Activated CD8-positive, alpha-beta T cell treated with anti-CD3 and anti-CD28 coated beads for 36 hours (primary cell): ENCODE results near the gene PPP2R5D. TPM values are rescaled to one million over a fixed set of nuclear protein-coding genes. Genes with fewer than 3 reads are reported as not detected.

Experiments
- ATAC-seq: fragments of 200-7000 bp; cut with Tn5 transposase; one replicate; pipeline ENCODE4 v1.10.0; 2021; ENCODE audit warnings: mild to moderate bottlenecking, moderate library complexity
- CTCF ChIA-PET: fragments of 350-600 bp; sonication (Branson Sonifier 250); formaldehyde crosslinking; loops from one replicate; lab custom pipeline; 2021; ENCODE audit warnings: antibody characterized with exemption; lab: Charles Lee
- POLR2A ChIA-PET: fragments of 350-600 bp; sonication (Branson Sonifier 250); formaldehyde crosslinking; loops from one replicate; lab custom pipeline; 2021; ENCODE audit warnings: antibody characterized with exemption; lab: Charles Lee
- DNase-seq: peaks from one replicate; pipeline ENCODE4 v3.0.0-alpha.2; 2020
- H3K27ac Mint-ChIP-seq: one replicate; pipeline ENCODE4 v1.8.0; 2021; ENCODE audit warnings: mild to moderate bottlenecking, mixed read lengths
- H3K27me3 Mint-ChIP-seq: one replicate; pipeline ENCODE4 v1.8.0; 2021; ENCODE audit warnings: mixed read lengths
- H3K36me3 Mint-ChIP-seq: one replicate; pipeline ENCODE4 v1.8.0; 2021; ENCODE audit warnings: low read depth, mixed read lengths
- H3K4me1 Mint-ChIP-seq: one replicate; pipeline ENCODE4 v1.8.0; 2021; ENCODE audit warnings: low read depth, mixed read lengths
- H3K4me3 Mint-ChIP-seq: one replicate; pipeline ENCODE4 v1.8.0; 2021; ENCODE audit warnings: mild to moderate bottlenecking, moderate library complexity, mixed read lengths
- H3K9me3 Mint-ChIP-seq: one replicate; pipeline ENCODE4 v1.8.0; 2021; ENCODE audit warnings: mixed read lengths
- CTCF ChIP-seq: fragments of 200-600 bp; IDR thresholded peaks from one replicate; pipeline ENCODE4 v1.8.0; 2022; ENCODE audit warnings: antibody characterized with exemption, mild to moderate bottlenecking
- intact Hi-C: fragments of 100-400 bp; cut with micrococcal nuclease; formaldehyde crosslinking; loops from one replicate; pipeline ENCODE4 v1.10.0; 2022
- total RNA-seq, 2 experiments: library from RNA; stranded (reverse); gene quantifications; one replicate each; pipeline ENCODE4 v1.2.3, GENCODE V29; 2021

Gene PPP2R5D
- total RNA-seq, 2 experiments from 2014 or later: 41.6 to 47.5 TPM

DNA sequence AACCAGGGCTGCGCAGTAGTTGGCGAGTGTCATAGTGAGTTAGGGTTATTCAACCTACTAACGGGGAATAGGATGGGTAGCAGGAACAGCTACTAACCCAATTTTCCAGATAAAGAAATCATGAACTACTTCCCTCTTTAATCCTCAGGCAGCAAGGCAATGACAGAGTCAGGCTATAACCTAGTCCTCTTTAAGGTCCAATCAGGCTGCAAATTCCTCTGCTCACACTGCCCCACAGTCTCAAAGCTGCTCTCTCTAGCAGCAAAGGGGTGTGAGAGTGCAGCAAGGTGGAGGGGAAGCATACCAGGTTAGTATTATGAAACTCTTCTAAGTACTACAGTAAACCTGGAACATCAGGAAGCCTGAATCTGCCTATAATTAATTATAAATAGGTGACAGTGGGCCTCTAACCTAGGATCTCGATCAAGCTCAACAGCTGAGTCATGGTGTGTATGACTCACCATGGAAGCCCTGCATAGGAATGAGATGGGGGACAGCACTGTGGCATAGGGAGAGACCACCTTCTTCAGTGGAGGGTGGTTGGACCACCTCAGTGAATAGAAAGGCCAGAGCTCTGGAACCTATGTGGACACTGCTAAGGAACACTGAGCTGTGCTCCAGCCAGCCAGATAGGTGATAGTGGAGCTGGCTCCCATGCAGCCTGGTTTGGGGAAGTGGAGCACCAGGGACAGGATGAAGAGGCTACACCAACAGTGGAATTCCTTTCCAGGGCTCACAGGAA lies 13.3 kb upstream of the PPP2R5D start:
- peaks cover 29% of the 10 kb centered on the region for H3K4me1 Mint-ChIP-seq
- H3K36me3 Mint-ChIP-seq: peaks cover 8% of the 10 kb centered on the region
- no peak overlapping the region for H3K4me3 Mint-ChIP-seq
- intact Hi-C loops: no loop called here
- H3K27me3 Mint-ChIP-seq: no peaks in the 10 kb centered on the region
- POLR2A ChIA-PET: interaction anchor here (1.2 to 4.5 kb wide), 3 partner anchors 8 to 19 kb away, joined by 3 to 21 read pairs (median 3); partner anchors contain the start of gene PEX6
- no peak overlapping the region for H3K27ac Mint-ChIP-seq
- no peaks in the 10 kb centered on the region for H3K9me3 Mint-ChIP-seq
- DNase-seq: peak; percentile 59
- peak; percentile 75 for ATAC-seq
- no peak for TF ChIP-seq CTCF
- CTCF ChIA-PET: interaction anchor here (0.9 to 1.5 kb wide), 3 partner anchors 10 to 50 kb away, joined by 3 to 4 read pairs (median 3); partner anchors contain the start of gene RRP36

DNA sequence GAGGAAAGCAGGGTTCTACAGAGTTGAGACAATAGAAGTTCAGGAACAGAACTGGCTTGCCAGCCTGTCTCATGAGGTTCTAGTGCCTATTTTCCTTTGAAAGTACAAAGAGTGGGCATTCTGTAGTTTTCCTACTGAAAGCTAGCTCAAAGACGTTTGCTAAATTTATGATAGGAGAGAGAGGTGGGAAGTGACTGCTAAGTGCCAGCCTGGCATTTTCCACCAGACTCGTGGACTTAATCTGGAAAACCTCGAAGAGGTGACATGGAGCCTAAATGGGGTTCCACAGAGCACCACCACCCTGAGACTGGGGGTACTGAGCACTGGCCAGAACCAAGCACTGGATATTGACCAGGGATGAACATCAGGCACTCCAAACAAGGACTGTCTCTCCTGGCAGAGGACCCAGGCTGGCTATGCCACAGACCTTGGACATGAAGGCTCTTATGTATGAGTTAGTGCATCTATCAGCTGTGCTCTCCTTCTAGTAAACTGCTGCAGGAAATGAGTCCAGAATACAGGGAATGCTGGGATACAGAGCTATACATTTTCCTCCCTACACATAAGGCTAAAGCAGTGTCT lies 12.5 kb upstream of the PPP2R5D start:
- peaks cover 12% of the 10 kb centered on the region for H3K36me3 Mint-ChIP-seq
- POLR2A ChIA-PET: interaction anchor here (4.5 kb wide), 1 partner anchor 8 kb away, joined by 21 read pairs; the partner anchor contains the start of gene PEX6
- no peak for TF ChIP-seq CTCF
- CTCF ChIA-PET: interaction anchor here (0.9 to 1.5 kb wide), 2 partner anchors 11 to 49 kb away, joined by 3 to 4 read pairs; partner anchors contain the start of gene RRP36
- no peaks in the 10 kb centered on the region for H3K27me3 Mint-ChIP-seq
- peaks cover 37% of the 10 kb centered on the region for H3K4me1 Mint-ChIP-seq
- intact Hi-C loops: no loop called here
- DNase-seq (no peak), ATAC-seq (no peak)
- H3K9me3 Mint-ChIP-seq: no peaks in the 10 kb centered on the region
- no peak overlapping the region for H3K27ac Mint-ChIP-seq
- H3K4me3 Mint-ChIP-seq: no peak overlapping the region

DNA sequence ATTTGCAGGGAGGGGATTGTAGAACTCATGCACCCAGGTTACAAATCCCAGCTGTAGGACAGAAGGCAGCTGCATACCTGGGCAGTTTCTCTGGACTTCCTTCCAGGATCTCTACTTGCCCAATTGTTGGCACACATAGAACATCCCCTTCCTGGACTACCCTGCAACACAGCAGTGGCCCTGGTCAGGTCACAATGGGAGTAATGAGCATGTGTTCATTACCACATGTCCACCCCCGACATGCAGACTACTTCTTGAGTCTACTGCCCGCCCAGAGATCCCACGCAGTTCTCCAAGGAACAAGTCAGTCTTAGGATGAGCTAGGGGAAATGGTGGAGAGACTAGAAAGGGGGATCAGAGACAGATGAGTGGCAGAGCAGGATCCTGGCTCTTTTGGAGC lies 10.4 kb upstream of the PPP2R5D start:
- no peaks in the 10 kb centered on the region for H3K27me3 Mint-ChIP-seq
- DNase-seq (no peak), ATAC-seq (no peak)
- CTCF ChIA-PET: interaction anchor here (1.1 to 1.3 kb wide), 2 partner anchors 9 to 246 kb away, joined by 3 read pairs; no protein-coding TSS in a partner anchor
- peaks cover 20% of the 10 kb centered on the region for H3K36me3 Mint-ChIP-seq
- TF ChIP-seq CTCF: no peak
- intact Hi-C loops: no loop called here
- peak overlapping the region; percentile 30 for H3K27ac Mint-ChIP-seq
- POLR2A ChIA-PET: interaction anchor here (0.6 to 1.3 kb wide), 2 partner anchors 44 to 103 kb away, joined by 3 to 5 read pairs; partner anchors contain the start of gene CNPY3
- no peak overlapping the region for H3K4me3 Mint-ChIP-seq
- H3K4me1 Mint-ChIP-seq: peaks cover 43% of the 10 kb centered on the region
- no peaks in the 10 kb centered on the region for H3K9me3 Mint-ChIP-seq

DNA sequence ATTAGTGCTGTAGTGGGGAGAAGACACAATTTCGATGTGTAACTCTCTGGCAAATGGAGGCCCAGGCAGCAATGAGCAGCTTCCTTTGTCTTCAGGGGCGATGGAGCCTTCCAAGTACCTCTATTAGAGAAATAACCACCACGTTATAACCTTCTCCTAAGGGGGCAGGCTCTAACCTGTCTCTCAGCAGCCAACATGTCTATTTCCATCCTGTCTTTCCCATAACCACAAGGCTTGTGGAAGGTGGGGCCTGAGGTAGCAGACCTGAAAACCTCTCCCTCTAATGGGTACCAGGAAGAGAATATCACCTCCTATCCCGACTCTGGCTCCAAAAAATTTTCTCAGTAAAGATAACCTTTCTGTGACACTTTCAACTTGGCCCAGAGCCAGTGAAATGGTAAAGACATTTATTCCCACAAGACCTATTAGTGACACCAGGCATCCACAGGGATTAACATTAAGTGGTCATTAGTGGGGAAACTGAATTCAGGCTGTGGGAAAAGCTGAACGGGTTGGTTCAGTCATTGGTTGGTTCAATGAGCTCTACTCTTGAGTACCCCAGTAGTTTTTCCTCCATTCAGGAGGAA lies 9.4 kb upstream of the PPP2R5D start:
- DNase-seq: no peak
- Mint-ChIP-seq H3K36me3 (peaks cover 20% of the 10 kb centered on the region), H3K27me3 (no peaks in the 10 kb centered on the region), H3K4me3 (no peak overlapping the region), H3K27ac (peak overlapping the region; percentile 72), H3K9me3 (no peaks in the 10 kb centered on the region), H3K4me1 (peaks cover 48% of the 10 kb centered on the region)
- POLR2A ChIA-PET: interaction anchor here (1.0 to 1.7 kb wide), 4 partner anchors 9 to 93 kb away, joined by 3 to 6 read pairs (median 4); partner anchors contain the start of genes CNPY3 and PPP2R5D
- no peak for ATAC-seq
- no peak for TF ChIP-seq CTCF
- intact Hi-C loops: loop anchor here (5.0 kb wide), 1 partner anchor 37 kb away; the partner anchor contains the start of genes KLHDC3 and MEA1
- CTCF ChIA-PET: interaction anchor here (1.0 to 1.3 kb wide), 2 partner anchors 10 to 11 kb away, joined by 3 read pairs; no protein-coding TSS in a partner anchor
